GM12875 (cell line): ENCODE data around the gene MEIS1.

Experiments used
- H3K4me3 ChIP-seq: one replicate; pipeline ENCODE4 v1.5.1; 2011; ENCODE audit warnings: low read depth, low read length, control low read depth
- TF ChIP-seq, protein P1 (sequence below): IDR thresholded peaks from 2 replicates; pipeline ENCODE4 v1.5.1; 2011; ENCODE audit warnings: low read depth, mild to moderate bottlenecking, control low read depth, inconsistent platforms, low read length, moderate library complexity, borderline replicate concordance; ENCODE audit not compliant: insufficient read depth

MEIS1 gene

DNA sequence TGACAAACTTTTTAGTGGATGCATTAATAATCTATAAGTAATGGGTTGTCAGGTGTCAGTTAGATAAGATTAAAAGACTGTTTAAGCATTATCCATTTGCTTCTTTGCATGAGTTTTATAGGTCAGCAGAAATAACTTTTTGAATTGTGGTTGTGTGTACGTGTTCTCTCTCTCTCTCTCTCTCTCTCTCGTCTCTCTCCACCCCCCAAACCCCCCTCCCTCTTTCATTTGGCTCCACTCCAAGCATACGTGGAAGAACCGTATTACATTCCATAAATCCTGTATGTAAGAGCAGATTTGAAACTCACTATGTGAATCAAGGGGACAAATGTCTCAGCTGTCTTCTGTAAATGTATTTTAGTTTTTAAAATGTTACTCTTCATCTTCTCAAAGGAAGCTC lies 120.2 kb downstream of the MEIS1 start:
- TF ChIP-seq, protein P1, sequence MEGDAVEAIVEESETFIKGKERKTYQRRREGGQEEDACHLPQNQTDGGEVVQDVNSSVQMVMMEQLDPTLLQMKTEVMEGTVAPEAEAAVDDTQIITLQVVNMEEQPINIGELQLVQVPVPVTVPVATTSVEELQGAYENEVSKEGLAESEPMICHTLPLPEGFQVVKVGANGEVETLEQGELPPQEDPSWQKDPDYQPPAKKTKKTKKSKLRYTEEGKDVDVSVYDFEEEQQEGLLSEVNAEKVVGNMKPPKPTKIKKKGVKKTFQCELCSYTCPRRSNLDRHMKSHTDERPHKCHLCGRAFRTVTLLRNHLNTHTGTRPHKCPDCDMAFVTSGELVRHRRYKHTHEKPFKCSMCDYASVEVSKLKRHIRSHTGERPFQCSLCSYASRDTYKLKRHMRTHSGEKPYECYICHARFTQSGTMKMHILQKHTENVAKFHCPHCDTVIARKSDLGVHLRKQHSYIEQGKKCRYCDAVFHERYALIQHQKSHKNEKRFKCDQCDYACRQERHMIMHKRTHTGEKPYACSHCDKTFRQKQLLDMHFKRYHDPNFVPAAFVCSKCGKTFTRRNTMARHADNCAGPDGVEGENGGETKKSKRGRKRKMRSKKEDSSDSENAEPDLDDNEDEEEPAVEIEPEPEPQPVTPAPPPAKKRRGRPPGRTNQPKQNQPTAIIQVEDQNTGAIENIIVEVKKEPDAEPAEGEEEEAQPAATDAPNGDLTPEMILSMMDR: no peak
- H3K4me3 ChIP-seq: no peak overlapping the region

DNA sequence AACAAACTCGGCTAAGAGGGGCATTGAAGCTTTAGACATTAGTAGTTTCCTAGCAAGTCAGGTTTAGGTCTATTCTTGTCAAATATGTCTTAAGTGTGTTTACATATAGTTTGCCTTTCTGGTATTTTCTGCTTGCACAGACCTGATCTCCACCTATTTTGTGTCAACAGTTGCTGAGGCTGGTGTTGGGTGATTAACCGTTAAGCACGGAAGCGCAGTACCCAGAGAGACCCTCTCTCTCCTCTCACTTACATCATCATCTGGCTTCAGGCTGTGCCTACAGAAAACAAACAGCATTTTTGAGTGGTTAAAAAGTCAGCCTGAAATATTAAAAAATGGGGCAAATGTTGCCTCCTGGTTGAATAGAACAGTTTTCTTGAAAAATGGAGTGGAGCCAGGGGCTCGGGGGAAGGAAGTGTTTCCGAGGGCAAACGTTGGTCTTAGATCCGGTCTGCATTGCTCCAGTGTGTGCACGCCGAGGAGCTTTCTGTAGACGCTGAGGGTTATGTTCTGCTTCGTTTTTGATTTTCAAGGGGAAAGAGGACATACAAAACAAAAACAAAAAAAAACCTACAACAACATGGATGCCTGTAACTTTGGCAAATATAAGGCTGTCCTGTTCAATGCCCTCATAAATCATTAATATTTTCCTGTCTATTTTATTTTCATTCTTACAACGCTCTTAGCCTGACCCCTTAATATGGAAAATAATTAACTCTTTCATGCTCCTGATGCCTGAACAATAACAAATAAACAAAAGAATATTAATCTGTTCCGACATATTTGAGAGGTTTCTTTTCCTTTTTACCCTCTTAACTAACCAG lies 120.8 kb downstream of the MEIS1 start:
- H3K4me3 ChIP-seq: no peak overlapping the region
- TF ChIP-seq, protein P1: no peak

DNA sequence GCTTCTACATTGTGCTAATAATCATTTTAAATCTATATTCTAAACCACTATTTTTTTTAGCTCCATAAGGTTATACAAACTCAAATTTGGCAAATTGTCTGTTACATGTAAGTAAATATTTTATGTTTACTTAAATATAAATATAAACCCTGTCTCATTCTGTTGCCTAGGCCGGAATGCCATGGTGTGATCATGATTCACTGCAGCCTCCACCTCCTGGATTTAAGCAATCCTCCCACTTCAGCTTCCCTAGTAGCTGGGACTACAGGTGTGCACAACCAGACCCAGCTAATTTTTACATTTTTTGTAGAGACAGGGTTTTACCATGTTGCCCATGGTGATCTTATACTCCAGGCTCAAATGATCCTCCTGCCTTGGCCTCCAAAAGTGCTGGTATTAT lies 124.7 kb downstream of the MEIS1 start:
- H3K4me3 ChIP-seq: no peak overlapping the region
- TF ChIP-seq, protein P1: no peak

DNA sequence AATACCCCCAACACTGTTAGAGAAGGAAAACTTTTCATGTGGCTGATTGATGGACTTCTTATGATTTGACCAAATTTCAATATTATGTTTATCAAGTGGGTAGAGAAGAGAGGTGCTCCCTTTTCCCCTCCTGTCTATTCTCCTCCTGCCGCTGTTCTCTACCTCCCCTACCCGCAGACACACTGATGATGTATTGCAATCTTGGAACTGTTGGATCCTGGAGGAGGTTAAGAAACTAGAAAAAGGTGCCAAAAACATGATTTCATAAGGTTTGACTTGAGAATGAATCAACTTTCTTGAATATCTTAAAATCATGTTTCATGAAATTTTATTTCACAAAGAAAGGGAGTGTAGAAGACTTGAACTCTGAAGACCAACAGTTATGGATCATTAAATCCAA lies 125.8 kb downstream of the MEIS1 start:
- no peak overlapping the region for H3K4me3 ChIP-seq
- TF ChIP-seq, protein P1: no peak

DNA sequence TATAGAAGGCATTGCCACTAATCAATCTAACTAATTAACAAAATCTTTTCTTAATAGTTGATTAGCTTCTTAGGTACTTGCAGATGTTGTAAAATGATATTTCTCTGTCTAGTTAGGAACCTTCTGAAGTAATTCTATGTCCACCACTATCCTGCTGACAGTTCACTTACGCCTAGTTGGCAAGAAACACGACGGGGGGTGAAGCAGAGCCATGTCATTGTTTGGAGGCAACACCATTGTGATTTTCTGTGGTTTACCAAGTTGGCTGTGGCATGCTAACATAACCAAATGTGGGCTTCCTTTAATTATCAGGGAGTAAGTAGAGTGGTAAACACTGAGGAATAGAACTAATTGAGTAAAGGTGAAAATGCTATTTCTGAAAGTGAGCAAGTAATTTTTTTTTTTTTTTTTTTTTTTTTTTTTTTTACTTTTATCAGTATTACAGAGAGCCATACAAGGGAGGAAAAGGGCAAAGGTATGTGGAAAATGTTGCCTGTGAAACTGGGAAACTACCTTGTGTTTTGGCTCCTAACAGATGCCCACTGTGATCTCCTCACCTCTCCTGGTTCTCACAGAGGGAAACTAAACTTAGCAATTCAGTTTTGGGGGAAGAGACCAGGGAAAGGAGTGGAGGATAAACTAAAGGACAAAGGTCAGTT lies 126.8 kb downstream of the MEIS1 start:
- H3K4me3 ChIP-seq: no peak overlapping the region
- TF ChIP-seq, protein P1: no peak

DNA sequence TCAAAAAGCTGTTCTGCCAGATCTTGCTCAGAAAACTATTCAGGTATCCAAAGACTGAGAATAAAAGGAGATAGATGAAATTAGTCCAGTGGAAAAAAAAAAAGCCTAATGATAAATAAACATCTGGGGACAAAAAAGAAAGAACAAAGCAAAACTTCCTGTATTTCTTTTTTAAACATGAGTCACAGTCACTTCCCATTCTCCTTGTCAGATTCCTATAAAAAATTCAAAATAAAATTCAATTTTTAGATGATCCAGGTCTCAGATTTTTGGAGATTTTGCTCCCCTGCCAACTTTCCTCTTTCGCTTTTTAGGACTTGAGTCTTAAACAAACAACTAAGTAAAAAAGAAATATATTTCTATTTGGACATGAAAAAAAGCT lies 127.4 kb downstream of the MEIS1 start:
- TF ChIP-seq, protein P1: no peak
- no peak overlapping the region for H3K4me3 ChIP-seq

DNA sequence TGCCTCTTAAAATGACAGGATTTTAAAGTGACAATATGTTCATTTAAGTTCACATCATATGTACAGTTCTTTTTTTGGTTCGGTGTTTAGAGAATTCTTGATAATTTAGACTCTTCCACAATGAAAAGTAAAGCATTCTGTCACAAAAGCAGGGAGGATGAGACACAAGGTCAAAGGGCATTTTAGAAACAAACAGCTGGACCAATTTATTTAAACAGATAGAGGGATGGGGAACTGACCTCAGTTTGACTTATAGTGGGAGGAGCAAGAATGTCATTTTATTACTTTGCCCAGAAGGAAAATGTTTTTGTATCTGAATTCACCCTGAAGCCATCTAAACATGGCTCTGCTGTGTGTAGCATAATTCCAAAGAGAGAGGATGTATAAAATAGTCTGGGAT lies 128.5 kb downstream of the MEIS1 start:
- TF ChIP-seq, protein P1: no peak
- no peak overlapping the region for H3K4me3 ChIP-seq
